ENCODE results near the gene SNX21.
"Not testable (repeated sequence)": the region's sequence is repeated elsewhere in the genome, so short reads cannot be mapped to it uniquely, and the experiment has no call there.

The SNX21 gene

GRCh38 chr20:45833030-45833882 lies at the start of gene SNX21:
SNX21 (plus strand) TSS chr20:45833799; CDS start chr20:45833920, 121 bp downstream.
- peak; percentile 23 for DNase-seq

- no peak for DNase-seq
Observed at GRCh38 chr20:45788351-45788750, 45.2 kb upstream of the SNX21 start.

- no peak for DNase-seq
Observed at GRCh38 chr20:45792317-45793118, 41.1 kb upstream of the SNX21 start.

- DNase-seq: no peak
Observed at GRCh38 chr20:45796337-45797065, 37.1 kb upstream of the SNX21 start.

GRCh38 chr20:45797510-45797909 lies 36.1 kb upstream of the SNX21 start:
- DNase-seq: not testable (repeated sequence)

- DNase-seq: not testable (repeated sequence)
Observed at GRCh38 chr20:45797955-45798354, 35.6 kb upstream of the SNX21 start.

GRCh38 chr20:45798935-45799642 lies 34.5 kb upstream of the SNX21 start:
- peak; percentile 9 for DNase-seq

- DNase-seq: no peak
Observed at GRCh38 chr20:45801851-45802250, 31.7 kb upstream of the SNX21 start.

- DNase-seq: no peak
Observed at GRCh38 chr20:45810191-45810970, 23.2 kb upstream of the SNX21 start.

- peak; percentile 99 for DNase-seq
Observed at GRCh38 chr20:45812157-45813005, 21.2 kb upstream of the SNX21 start, which contains the start of gene UBE2C. UBE2C (plus strand) TSS chr20:45812644; CDS start chr20:45812696, 52 bp downstream.

- no peak for DNase-seq
Observed at GRCh38 chr20:45813006-45813340, 20.6 kb upstream of the SNX21 start.

GRCh38 chr20:45813489-45813888 lies 20.1 kb upstream of the SNX21 start:
- no peak for DNase-seq

- DNase-seq: no peak
Observed at GRCh38 chr20:45814314-45814713, 19.3 kb upstream of the SNX21 start.

GRCh38 chr20:45816951-45817350 lies 16.6 kb upstream of the SNX21 start:
- DNase-seq: no peak

- DNase-seq: no peak
Observed at GRCh38 chr20:45817376-45818194, 16.0 kb upstream of the SNX21 start.

- DNase-seq: no peak
Observed at GRCh38 chr20:45818239-45818638, 15.4 kb upstream of the SNX21 start.

GRCh38 chr20:45819466-45819865 lies 14.1 kb upstream of the SNX21 start:
- DNase-seq: no peak

GRCh38 chr20:45821947-45822346 lies 11.7 kb upstream of the SNX21 start:
- no peak for DNase-seq

- DNase-seq: peak; percentile 33
Observed at GRCh38 chr20:45822857-45823256, 10.7 kb upstream of the SNX21 start.

All from DMS153 (cell line).